K562 (cell line): ENCODE data around the gene MKNK1. TPM values are rescaled to one million over a fixed set of nuclear protein-coding genes. Genes with fewer than 3 reads are reported as not detected.

Experiments
- CREB3 ChIP-seq: fragments of 450-650 bp; conservative IDR thresholded peaks from 2 replicates; pipeline ENCODE4 v1.6.1; 2016; ENCODE audit warnings: missing genetic modification characterization, low read depth, mild to moderate bottlenecking, missing compliant biosample characterization, moderate library complexity
- HDGF ChIP-seq: fragments of 450-650 bp; IDR thresholded peaks from 2 replicates; pipeline ENCODE4 v1.6.1; 2016
- IFI16 ChIP-seq: fragments of 250-450 bp; sonication (Bioruptor Pico); IDR thresholded peaks from 2 replicates; pipeline ENCODE4 v2.1.2; 2022; ENCODE audit warnings: mild to moderate bottlenecking, inconsistent platforms
- KDM1A ChIP-seq, 2 experiments: fragments of 450-650 bp; IDR thresholded peaks; 2 replicates each; pipeline ENCODE4 v1.6.1; 2016; ENCODE audit warnings: mild to moderate bottlenecking in 2 of 2
- NFIC ChIP-seq: fragments of 450-650 bp; IDR thresholded peaks from 2 replicates; pipeline ENCODE4 v1.6.1; 2017; ENCODE audit warnings: mild to moderate bottlenecking, inconsistent platforms
- NFIX ChIP-seq: fragments of 250-450 bp; sonication (Bioruptor Pico); IDR thresholded peaks from 2 replicates; pipeline ENCODE4 v1.4.0; 2020; ENCODE audit warnings: low read depth, mild to moderate bottlenecking, moderate library complexity
- PTTG1 ChIP-seq: fragments of 450-650 bp; IDR thresholded peaks from 2 replicates; pipeline ENCODE4 v1.6.1; 2016; ENCODE audit warnings: low read depth, mild to moderate bottlenecking, missing genetic modification characterization, missing compliant biosample characterization
- RAD51 ChIP-seq: fragments of 450-650 bp; IDR thresholded peaks from 2 replicates; pipeline ENCODE4 v1.7.1; 2016; ENCODE audit warnings: low read depth, mild to moderate bottlenecking, borderline replicate concordance
- RERE ChIP-seq: sonication (generic); formaldehyde crosslinking; IDR thresholded peaks from 2 replicates; pipeline ENCODE4 v1.8.0; 2023; ENCODE audit warnings: missing genetic modification reagents, mild to moderate bottlenecking, borderline replicate concordance
- RUNX1 ChIP-seq: sonication (generic); IDR thresholded peaks from 2 replicates; pipeline ENCODE4 v1.6.1; 2016; ENCODE audit warnings: antibody characterized with exemption, low read depth
- SMC3 ChIP-seq: conservative IDR thresholded peaks from 2 replicates; pipeline ENCODE4 v1.6.1; 2011; ENCODE audit warnings: low read depth, low read length, improper control_type of control experiment; ENCODE audit not compliant: insufficient read depth
- SPI1 ChIP-seq: IDR thresholded peaks from 2 replicates; pipeline ENCODE4 v1.6.1; 2011; ENCODE audit warnings: low read depth, low read length, control low read depth, borderline replicate concordance
- STAT5A ChIP-seq: IDR thresholded peaks from 2 replicates; pipeline ENCODE4 v1.6.1; 2012; ENCODE audit warnings: low read length, inconsistent platforms, borderline replicate concordance
- TCF15 ChIP-seq: fragments of 250-450 bp; sonication (Bioruptor Pico); IDR thresholded peaks from 2 replicates; pipeline ENCODE4 v1.8.0; 2022; ENCODE audit warnings: moderate library complexity, mild to moderate bottlenecking, inconsistent platforms
- TEAD1 ChIP-seq, 2 experiments: fragments of 450-650 bp in 1 of 2; sonication (generic) in 1 of 2; formaldehyde crosslinking; IDR thresholded peaks; 2 replicates each; pipeline versions ENCODE4 v1.4.0 to v1.8.0; 2020 to 2022; ENCODE audit warnings: mild to moderate bottlenecking in 2 of 2, missing genetic modification reagents in 1 of 2
- ZBED1 ChIP-seq: IDR thresholded peaks from 2 replicates; pipeline ENCODE4 v1.6.1; 2014
- ZHX1 ChIP-seq: fragments of 150-350 bp; conservative IDR thresholded peaks from 2 replicates; pipeline ENCODE4 v1.6.1; 2014; ENCODE audit warnings: low read length
- ZNF124 ChIP-seq: sonication (generic); formaldehyde crosslinking; IDR thresholded peaks from 2 replicates; pipeline ENCODE4 v1.8.1; 2022; ENCODE audit warnings: missing genetic modification reagents
- ZNF436 ChIP-seq: fragments of 250-450, 450-650 bp; sonication (Bioruptor Pico); formaldehyde crosslinking; IDR thresholded peaks from 2 replicates; pipeline ENCODE4 v1.7.0; 2020; ENCODE audit warnings: mild to moderate bottlenecking
- polyA plus RNA-seq, 8 experiments: library from polyadenylated mRNA; depleted of rRNA in 4 of 8; stranded (reverse) in 5 of 8; unstranded in 3 of 8; fragments of >200 nt; fragmentation: Nextera tagmentation in 2 of 8; fragmentation: Illumina TruSeq in 1 of 8; extraction: Ambion mirVana in 2 of 8; extraction: Trizol in 1 of 8; gene quantifications; 2 replicates each; pipeline versions ENCODE4 v1.2.1 to v1.2.3, GENCODE V29; 2011 to 2014; ENCODE audit warnings: inconsistent platforms in 1 of 8, missing spikeins in 1 of 8
- total RNA-seq, 7 experiments: library from RNA; depleted of rRNA in 6 of 7; stranded (reverse); fragments of >200 nt in 6 of 7; fragmentation: Illumina TruSeq in 2 of 7; extraction: Trizol in 2 of 7; gene quantifications; 2 replicates each; pipeline versions ENCODE4 v1.2.1 to v1.2.3, GENCODE V29; 2011 to 2021; ENCODE audit warnings: low replicate concordance in 1 of 7

The MKNK1 gene
- total and polyA plus RNA-seq, 9 of the 15 experiments (the other 6 are each of a cell fraction or from before 2014, with no cell fraction given), result 27.7 to 51.3 (median 43.7) TPM

GRCh38 chr1:46522184-46522968, 81.7 kb downstream of the MKNK1 start (continued):
- TF ChIP-seq ZBED1 (peak; percentile 22; the same call in 1 of the 2 replicates), ZNF124 (CRISPR knock-in tag) (no peak), SPI1 (no peak), IFI16 (CRISPR knock-in tag) (peak; percentile 6; the same call in 1 of the 2 replicates), STAT5A (peak; percentile 99), TEAD1 (CRISPR knock-in tag; IDR thresholded peaks at IDR 0.05) (peak in 1 of 2 experiments; percentile 22; a peak in 1 of 4 replicates), SMC3 (peak; percentile 25; the same call in 1 of the 2 replicates), NFIX (CRISPR knock-in tag) (no peak), CREB3 (tag) (peak; percentile 50; the same call in 1 of the 2 replicates), TCF15 (CRISPR knock-in tag) (no peak), PTTG1 (no peak), ZHX1 (no peak), NFIC (peak; percentile 95), KDM1A (IDR thresholded peaks at IDR 0.05) (peak; percentile 92 to 93), RERE (CRISPR knock-in tag) (no peak), ZNF436 (CRISPR knock-in tag) (no peak), HDGF (no peak), RUNX1 (no peak; the same call in 1 of the 2 replicates), RAD51 (peak; percentile 52; the same call in 1 of the 2 replicates)
